ENCODE data around the gene INSRR.

The INSRR gene

DNA sequence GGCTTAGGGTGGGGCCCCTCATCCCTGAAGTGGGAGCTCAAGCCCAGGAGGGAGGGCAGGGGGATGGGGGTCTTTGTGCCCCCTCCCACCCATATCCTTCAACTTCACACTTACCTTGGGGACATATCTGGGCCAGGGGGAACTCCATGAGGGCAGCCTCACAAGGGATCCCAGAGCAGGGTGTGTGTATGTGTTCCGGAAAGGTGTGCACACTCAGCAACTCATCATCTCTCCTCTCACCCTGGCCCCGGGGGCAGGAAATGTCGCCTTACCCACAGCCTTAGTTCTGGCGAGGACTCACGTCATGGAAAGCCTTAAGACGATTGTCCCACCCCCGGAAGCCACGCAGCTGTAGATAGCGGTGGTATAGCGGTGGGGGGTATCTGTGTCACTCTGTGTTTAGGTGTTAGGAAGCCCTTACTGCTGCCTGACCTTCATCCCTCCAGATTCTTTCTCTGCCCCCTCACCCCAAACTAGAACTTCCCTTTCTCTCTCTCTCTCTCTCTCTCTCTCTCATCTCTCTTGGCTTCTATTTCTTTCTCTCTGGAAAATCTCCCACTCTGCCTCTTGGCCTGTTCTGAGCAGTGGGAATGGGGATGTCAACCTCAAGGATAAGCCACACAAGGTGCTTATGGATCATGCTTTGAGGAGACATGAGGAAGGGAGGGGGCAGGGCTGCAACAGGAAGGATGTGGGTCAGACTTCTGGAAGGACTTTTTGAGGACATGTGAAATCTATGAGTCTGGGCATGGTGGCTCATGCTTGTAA is 42.2 kb downstream of the INSRR start, which contains the start of gene SH2D2A:
TSS of gene SH2D2A (minus strand) at position 288 of the 768 bp plus-strand sequence. CDS start at position 148, 140 bp downstream.
- Mint-ChIP-seq H3K27me3 (no peaks in the 10 kb centered on the region), H3K4me3 (peak within 1 kb of the TSS; percentile 93), H3K9me3 (ENCODE audit: low read depth) (no peaks in the 10 kb centered on the region), H3K27ac (peak within 1 kb of the TSS; percentile 99), H3K36me3 (peaks cover 21% of the 10 kb centered on the region), H3K4me1 (ENCODE audit: low read depth) (peaks cover 52% of the 10 kb centered on the region)

DNA sequence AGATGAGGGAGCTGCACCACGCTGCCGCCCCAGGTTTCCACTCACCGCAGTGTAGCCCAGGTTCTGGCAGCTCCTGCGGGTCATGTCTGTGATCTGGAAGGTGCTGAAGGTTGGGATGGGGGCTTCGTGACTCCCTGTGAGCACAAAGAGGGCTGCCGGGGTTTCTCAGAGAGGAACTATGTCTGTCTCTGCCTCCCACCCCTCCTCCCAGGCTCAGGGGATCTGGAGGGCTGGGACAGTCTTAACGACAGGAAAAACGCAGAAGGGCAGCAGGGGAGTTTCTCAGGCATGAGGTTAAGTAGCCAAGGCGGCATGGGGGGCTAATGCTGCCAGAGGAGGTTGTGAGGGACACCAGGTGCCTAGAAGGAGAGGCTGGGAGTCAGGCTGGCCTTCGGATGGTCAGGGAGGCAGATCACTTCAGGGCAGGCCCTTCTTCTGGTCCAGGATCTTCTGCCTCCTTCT is 42.9 kb downstream of the INSRR start:
- H3K4me3 Mint-ChIP-seq: peak overlapping the region; percentile 93
- peaks cover 52% of the 10 kb centered on the region for H3K4me1 Mint-ChIP-seq (ENCODE audit: low read depth)
- no peaks in the 10 kb centered on the region for H3K9me3 Mint-ChIP-seq (ENCODE audit: low read depth)
- H3K36me3 Mint-ChIP-seq: peaks cover 29% of the 10 kb centered on the region
- no peaks in the 10 kb centered on the region for H3K27me3 Mint-ChIP-seq
- peak overlapping the region; percentile 99 for H3K27ac Mint-ChIP-seq

DNA sequence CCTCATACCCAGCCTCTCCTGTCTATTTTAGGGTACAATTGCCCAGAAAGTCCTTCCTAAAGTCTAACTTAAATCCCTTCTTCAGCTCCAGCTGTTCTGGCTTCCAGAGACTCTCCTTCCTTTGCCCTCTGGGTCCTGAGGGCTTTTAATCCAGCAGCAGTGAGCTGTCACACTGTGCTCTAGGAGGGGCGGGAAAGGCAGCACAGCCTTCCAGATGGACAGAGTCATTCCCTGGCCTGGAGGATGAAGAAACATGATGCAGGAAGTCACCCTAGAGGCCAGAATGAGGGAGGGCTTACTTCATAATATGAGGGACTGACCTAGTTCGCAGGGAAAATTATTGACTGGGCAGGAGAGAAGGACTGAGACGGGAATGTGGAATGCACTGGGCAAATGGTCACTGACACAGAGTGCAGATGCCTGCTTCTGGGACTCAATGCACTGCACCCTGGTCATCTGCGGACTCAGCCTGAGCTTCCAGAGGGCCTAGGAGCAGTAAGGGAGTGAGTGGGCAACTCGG is 43.5 kb downstream of the INSRR start:
- peak overlapping the region; percentile 99 for H3K27ac Mint-ChIP-seq
- H3K9me3 Mint-ChIP-seq (ENCODE audit: low read depth): no peaks in the 10 kb centered on the region
- peaks cover 29% of the 10 kb centered on the region for H3K36me3 Mint-ChIP-seq
- no peaks in the 10 kb centered on the region for H3K27me3 Mint-ChIP-seq
- peaks cover 54% of the 10 kb centered on the region for H3K4me1 Mint-ChIP-seq (ENCODE audit: low read depth)
- H3K4me3 Mint-ChIP-seq: peak overlapping the region; percentile 93

DNA sequence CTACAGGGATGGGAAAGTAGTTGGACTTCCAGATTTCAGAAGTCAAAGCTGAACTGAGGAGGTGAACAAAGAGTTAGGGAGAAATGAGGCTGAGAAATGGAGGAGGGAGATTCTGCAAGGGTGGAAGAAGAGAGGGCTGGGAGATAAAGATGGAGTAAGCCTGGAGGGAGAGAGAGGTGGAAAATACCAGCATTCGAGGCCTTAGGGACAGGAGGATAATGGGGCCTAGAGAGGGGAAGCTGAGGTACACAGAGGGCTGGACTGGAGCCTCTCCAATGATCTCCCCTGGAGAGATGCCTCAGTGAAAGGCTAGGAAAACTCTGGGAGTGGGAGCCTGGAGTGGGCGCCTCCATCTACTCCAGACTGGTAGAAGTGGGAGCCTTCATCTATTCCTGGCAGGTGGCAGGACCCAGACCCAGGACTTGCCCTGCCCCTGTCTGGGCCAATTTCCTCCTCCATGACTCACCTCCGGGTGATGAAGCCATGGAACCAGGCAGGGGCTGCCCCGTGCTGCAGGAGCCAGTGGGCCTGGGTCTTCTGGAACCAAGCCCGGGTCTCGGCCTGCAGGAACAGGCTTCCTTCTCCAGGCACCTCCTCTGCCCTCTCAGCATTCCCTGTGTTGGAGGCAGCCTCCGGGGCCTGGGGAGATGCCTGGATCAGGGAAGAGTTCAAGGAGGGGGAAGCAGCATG is 44.2 kb downstream of the INSRR start:
- Mint-ChIP-seq H3K4me1 (ENCODE audit: low read depth) (peaks cover 54% of the 10 kb centered on the region), H3K36me3 (peaks cover 29% of the 10 kb centered on the region), H3K4me3 (peak overlapping the region; percentile 93), H3K27me3 (no peaks in the 10 kb centered on the region), H3K9me3 (ENCODE audit: low read depth) (no peaks in the 10 kb centered on the region), H3K27ac (peak overlapping the region; percentile 99)

DNA sequence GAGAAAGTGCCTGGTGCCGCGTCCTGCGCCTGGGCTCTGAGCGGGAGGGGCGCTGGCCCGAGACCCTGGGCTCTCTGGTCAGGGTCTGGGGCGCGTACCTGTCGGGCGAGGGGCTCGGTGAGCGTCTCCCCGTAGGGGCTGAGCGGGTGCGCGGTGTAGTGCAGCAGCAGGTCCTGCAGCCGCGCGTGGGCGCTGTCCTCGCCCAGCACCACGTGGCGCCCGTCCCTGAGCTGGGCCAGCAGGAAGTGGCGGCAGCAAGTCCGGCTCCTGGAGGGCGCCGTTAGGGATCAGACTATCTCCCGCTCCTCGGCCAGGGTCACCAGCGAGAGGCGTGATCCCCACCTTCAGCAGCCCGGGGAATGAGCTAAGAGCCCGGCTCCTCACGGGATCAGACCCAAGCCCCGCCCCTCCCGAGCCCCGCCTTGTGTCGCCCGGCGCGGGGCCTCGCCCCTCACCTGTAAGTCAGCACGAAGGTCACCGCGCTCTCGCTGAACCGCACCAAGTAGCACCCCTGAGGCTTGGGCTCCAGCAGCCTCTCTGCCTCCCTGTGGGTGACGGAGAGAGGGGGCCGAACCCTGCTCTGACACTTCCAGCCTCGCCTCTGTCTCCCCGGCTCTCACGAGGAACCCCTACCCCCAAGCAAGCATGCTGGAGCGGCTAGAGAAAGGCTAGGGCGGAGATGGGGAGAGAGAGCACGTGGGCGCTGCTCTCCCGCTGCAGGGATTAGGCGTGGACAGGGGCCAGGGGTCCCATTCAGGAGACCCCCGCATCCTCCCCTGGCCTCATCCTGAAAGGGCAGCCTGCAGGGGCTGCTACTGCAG is 45.0 kb downstream of the INSRR start:
- peak overlapping the region; percentile 99 for H3K27ac Mint-ChIP-seq
- peak overlapping the region; percentile 93 for H3K4me3 Mint-ChIP-seq
- no peaks in the 10 kb centered on the region for H3K9me3 Mint-ChIP-seq (ENCODE audit: low read depth)
- H3K36me3 Mint-ChIP-seq: peaks cover 29% of the 10 kb centered on the region
- no peaks in the 10 kb centered on the region for H3K27me3 Mint-ChIP-seq
- peaks cover 56% of the 10 kb centered on the region for H3K4me1 Mint-ChIP-seq (ENCODE audit: low read depth)

DNA sequence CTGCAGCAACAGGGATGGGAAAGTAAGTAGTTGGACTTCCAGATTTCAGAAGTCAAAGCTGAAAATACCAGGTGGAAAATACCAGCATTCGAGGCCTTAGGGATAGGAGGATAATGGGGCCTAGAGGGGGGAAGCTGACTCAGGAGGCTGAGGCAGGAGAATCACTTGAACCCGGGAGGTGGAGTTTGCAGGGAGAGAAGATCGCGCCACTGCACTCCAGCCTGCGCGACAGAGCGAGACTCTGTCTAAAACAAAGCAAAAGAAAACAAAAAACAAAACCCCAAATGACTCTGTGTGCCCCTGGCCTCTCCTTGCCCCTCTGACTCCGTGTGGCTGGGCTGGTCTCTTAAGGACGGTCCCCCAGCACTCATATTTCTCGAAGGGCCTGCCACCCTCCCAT is 45.6 kb downstream of the INSRR start:
- H3K27ac Mint-ChIP-seq: peak overlapping the region; percentile 72
- peaks cover 57% of the 10 kb centered on the region for H3K4me1 Mint-ChIP-seq (ENCODE audit: low read depth)
- H3K9me3 Mint-ChIP-seq (ENCODE audit: low read depth): no peaks in the 10 kb centered on the region
- H3K36me3 Mint-ChIP-seq: peaks cover 29% of the 10 kb centered on the region
- H3K27me3 Mint-ChIP-seq: no peaks in the 10 kb centered on the region
- peak overlapping the region; percentile 93 for H3K4me3 Mint-ChIP-seq

DNA sequence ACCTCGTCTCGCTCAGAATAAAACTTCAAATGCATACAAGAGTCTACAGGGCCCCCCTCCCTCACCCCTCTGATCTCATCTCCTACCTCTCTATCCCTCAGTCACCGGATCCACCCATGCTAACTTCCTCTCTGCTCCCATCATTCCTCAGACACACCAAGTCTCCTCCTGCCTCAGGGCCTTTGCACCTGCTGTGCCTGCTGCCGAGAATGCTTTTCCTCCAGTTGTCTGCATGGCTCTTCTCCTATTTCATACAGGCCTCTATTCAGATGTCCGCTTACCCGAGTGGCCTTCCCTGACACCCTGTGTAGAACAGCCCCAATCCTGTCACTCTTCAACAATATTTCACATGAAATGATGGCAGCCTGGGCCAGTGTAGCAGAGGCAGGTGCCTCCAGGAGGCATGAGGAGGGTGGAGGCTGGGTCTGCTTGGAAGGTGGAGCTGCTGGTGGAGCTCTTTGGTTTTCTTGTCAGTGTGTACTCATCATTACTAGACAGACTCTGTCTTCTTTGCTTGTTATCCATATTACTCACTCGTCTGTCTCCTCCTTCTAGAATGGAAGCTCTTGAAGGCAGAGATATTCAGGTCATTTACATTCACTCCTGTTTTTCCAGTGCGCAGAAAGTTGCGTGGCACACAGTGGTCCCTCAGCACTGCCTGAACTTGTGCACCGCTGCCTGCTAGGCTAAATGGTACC is 46.5 kb downstream of the INSRR start:
- H3K27ac Mint-ChIP-seq: peak overlapping the region; percentile 72
- H3K9me3 Mint-ChIP-seq (ENCODE audit: low read depth): no peaks in the 10 kb centered on the region
- H3K4me1 Mint-ChIP-seq (ENCODE audit: low read depth): peaks cover 62% of the 10 kb centered on the region

DNA sequence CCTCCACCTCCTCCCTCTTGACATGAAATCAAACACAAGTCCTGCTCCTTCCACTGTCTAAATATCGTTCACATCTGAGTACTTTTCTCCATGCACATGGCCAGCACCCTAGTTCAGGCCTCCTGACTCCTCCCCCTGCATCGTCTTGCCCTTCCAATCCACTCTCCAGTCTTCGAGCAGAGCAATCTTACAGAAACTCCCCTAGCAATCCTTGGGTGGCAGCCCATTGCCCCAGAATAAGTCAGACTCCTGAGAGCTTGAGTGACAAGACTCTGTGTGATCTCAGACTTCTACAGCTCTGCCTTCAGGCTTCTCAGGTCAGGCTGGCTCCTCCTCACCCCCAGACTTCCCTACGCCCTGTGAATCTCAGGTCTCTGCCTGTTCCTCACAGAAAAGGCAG is 47.7 kb downstream of the INSRR start:
- peak overlapping the region; percentile 93 for H3K4me3 Mint-ChIP-seq
- no peaks in the 10 kb centered on the region for H3K27me3 Mint-ChIP-seq
- peaks cover 38% of the 10 kb centered on the region for H3K36me3 Mint-ChIP-seq
- peak overlapping the region; percentile 72 for H3K27ac Mint-ChIP-seq
- H3K4me1 Mint-ChIP-seq (ENCODE audit: low read depth): peaks cover 62% of the 10 kb centered on the region
- H3K9me3 Mint-ChIP-seq (ENCODE audit: low read depth): no peaks in the 10 kb centered on the region

More for the DNA sequence above, 46.5 kb downstream of the INSRR start:
- H3K27me3 Mint-ChIP-seq: no peaks in the 10 kb centered on the region
- peak overlapping the region; percentile 93 for H3K4me3 Mint-ChIP-seq
- peaks cover 32% of the 10 kb centered on the region for H3K36me3 Mint-ChIP-seq

DNA sequence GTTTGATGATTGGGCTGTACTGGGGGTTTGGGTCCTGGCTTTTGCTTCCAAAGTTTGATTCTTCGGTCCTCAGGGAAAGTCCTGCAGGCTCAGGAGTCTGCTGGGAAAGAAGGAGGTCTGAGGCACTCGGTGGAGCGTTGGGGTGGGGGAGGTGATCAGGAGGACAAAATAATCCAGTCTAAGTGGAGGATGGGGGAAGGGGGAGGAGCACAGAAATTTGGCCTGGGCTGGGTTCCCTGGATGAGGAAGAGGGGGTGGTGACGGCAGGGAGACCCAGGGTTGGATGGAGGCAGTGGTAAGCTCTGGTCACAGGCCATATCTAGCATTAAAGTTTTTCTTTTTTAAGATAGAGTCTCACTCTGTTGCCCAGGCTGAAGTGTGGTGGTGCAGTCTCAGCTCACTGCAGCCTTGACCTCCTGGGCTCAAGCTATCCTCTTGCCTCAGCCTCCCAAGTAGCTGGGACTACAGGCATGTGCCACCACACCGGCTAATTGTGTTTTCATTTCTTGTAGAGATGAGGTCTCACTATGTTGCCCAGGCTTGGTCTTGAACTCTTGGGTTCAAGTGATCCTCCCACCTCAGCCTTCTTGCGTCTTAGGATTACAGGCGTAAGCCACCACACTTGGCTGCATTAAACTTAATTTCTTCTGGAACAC is 49.1 kb downstream of the INSRR start:
- Mint-ChIP-seq H3K4me1 (ENCODE audit: low read depth) (peaks cover 57% of the 10 kb centered on the region), H3K36me3 (peaks cover 35% of the 10 kb centered on the region), H3K27me3 (no peaks in the 10 kb centered on the region), H3K4me3 (no peak overlapping the region), H3K9me3 (ENCODE audit: low read depth) (no peaks in the 10 kb centered on the region), H3K27ac (no peak overlapping the region)

DNA sequence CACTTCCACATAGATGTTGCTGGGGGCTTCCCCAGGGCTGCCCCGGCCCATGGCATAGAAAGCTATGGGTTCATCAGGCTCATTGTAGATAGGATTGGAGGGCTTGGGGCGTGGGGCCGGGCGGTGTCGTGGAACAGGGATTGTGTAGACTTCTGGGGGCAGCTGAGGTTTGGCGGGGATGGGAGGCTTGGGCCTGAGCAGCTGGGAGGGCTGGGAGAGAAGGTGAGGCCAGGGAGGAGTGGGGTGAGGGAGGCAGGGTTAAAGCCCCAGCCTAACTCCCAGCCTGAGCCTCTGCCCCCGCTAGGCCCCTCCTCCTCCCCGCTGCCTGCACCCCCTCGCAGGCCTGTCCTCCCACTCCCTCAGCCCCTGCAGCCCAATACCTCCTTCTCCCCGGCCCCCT is 49.6 kb downstream of the INSRR start:
- H3K4me1 Mint-ChIP-seq (ENCODE audit: low read depth): peaks cover 51% of the 10 kb centered on the region
- peaks cover 32% of the 10 kb centered on the region for H3K36me3 Mint-ChIP-seq
- no peaks in the 10 kb centered on the region for H3K9me3 Mint-ChIP-seq (ENCODE audit: low read depth)
- no peak overlapping the region for H3K27ac Mint-ChIP-seq
- no peaks in the 10 kb centered on the region for H3K27me3 Mint-ChIP-seq
- no peak overlapping the region for H3K4me3 Mint-ChIP-seq

DNA sequence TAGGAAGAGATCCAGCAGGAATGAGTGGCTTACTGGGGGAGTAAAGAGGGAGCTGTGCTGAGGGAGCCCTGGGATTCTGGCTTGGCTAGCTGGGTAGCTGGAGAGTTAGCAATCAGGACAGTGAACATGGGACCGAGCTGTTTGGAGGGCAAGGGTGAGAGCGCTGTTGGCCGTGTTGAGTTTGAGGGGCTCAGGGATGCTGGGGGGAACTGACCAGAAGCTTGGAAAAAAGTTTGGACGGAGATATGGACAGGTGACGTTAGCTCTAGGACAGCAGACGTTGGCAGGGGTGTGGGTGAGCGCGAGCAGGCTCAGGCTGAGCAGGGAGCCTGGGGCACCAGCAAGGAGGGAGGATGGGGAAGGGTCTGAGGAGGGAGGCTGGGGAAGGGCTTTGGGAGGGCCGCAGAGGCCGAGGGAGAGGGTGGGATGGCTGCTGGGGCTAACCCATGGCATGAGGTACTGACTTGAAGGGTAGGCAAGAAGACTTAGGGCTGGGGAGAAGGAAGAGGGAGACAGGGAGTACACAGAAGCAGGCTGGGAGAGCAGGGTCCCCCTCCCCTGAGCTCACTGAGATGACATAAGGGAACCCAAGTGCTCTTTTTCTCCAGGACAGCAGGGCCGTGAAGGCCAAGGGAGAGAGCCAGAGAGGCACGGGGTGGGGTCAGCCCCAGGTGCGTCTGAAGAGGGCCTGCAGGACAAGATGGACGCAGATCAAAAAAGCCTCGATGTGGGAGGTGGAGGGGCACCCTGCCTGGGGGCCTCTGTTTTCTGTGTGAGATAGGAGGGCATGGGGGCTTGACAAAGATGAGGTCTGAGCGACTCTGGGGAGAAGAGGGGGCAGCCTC is 50.5 kb downstream of the INSRR start:
- Mint-ChIP-seq H3K36me3 (peaks cover 32% of the 10 kb centered on the region), H3K9me3 (ENCODE audit: low read depth) (no peaks in the 10 kb centered on the region), H3K4me3 (no peak overlapping the region), H3K4me1 (ENCODE audit: low read depth) (peaks cover 49% of the 10 kb centered on the region), H3K27me3 (no peaks in the 10 kb centered on the region), H3K27ac (no peak overlapping the region)

DNA sequence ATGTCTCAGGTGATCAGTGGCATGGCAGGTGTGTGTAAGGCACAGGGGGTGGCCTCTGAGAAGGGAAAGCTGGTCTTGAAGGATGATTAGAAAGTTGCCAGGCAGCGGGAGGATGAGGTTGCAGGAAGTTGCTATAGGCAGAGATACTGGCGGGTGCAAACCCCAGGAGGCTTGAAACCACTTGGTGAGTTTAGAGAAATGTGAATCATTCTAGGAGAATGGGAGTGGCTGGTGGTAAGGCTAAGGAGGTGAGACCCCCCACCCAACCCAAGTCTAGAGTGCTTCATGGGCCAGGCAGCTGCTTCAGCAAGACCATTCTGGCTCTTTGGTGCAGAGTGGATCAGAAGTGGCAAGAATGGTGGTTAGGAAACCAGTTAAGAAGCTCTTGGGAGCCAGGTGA is 51.3 kb downstream of the INSRR start:
- no peaks in the 10 kb centered on the region for H3K27me3 Mint-ChIP-seq
- H3K36me3 Mint-ChIP-seq: peaks cover 26% of the 10 kb centered on the region
- H3K4me1 Mint-ChIP-seq (ENCODE audit: low read depth): peaks cover 42% of the 10 kb centered on the region
- peak overlapping the region; percentile 16 for H3K27ac Mint-ChIP-seq
- H3K9me3 Mint-ChIP-seq (ENCODE audit: low read depth): no peaks in the 10 kb centered on the region
- H3K4me3 Mint-ChIP-seq: peak overlapping the region; percentile 38

Data from activated naive CD8-positive, alpha-beta T cell (primary cell).